HS-27A (cell line): ENCODE data around the gene RSAD2.

Experiments
- DNase-seq: peaks from one replicate; pipeline ENCODE4 v3.0.0-alpha.2; 2012; ENCODE audit warnings: low read depth, missing footprints

Gene RSAD2

GRCh38 chr2:6906165-6906741 lies 28.7 kb downstream of the RSAD2 start:
- DNase-seq = no peak

DNA sequence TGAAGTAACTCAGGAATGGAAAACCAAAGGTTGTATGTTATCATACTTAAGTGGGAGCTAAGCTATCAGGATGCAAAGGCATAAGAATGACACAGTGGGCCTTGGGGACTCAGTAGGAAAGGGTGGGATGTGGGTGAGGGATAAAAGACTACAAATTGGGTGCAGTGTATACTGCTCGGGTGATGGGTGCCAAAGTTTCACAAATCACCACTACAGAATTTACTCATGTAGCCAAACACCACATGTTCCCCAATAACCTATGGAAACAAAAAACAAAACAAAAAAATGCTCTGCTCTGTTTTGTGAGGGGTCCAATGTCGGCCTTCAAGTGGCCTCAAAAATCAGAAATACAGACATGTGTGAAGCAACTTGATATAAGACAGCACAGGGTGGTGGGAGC lies 30.7 kb downstream of the RSAD2 start:
- no peak for DNase-seq

GRCh38 chr2:6909431-6910385 lies 32.1 kb downstream of the RSAD2 start:
- no peak for DNase-seq

DNA sequence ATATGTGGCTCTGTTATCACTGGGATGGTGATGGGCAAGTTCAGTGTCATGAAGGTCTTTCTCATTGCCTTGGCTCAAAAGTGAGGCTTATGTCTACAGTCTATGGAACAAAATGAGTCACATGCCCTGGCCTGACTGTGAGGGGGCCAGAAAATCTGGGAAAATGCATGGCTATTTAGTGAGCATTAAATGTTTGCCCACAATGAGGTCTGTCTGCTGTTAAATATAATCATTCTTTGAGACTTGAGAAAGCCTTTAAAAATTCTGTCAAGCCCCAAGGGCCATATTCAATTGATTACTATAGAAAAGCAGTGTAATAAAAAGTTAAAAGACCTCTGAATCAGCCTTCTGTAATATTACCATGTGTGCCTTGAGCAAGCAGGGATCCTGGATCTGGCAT lies 34.1 kb downstream of the RSAD2 start:
- no peak for DNase-seq

DNA sequence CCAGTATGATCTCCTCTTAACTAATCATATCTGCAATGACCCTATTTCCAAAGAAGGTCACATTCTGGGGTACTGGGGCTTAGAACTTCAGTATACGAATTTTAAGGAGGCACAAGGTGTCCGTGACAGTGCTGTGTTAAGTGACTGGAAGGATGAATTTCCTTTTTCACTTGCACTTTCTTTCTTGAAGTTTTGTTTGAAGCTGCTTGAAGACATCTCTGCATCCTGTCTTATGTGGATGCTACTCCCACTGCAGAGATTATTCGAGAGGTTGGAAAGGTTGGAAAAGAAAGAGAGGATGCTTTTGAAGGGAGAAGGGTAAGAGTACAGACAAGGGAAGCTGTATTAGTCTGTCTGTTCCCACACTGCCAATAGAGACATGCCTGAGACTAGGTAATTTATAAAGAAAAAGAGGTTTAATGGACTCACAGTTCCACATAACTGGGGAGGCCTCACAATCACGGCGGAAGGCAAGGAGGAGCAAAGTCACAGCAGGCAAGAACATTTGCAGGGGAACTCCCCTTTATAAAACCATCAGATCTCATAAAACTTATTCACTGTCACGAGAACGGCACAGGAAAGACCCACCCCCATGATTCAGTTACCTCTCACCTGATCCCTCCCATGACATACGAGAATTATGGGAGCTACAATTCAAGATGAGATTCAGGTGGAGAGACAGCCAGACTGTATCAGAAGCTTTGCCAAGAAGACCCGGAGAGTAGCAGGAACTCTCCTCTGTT lies 36.0 kb downstream of the RSAD2 start:
- no peak for DNase-seq

GRCh38 chr2:6914828-6915227 lies 37.3 kb downstream of the RSAD2 start:
- DNase-seq = no peak

GRCh38 chr2:6915399-6915798 lies 37.8 kb downstream of the RSAD2 start:
- no peak for DNase-seq

GRCh38 chr2:6916224-6916623 lies 38.6 kb downstream of the RSAD2 start:
- no peak for DNase-seq

- no peak for DNase-seq
Observed at GRCh38 chr2:6916736-6917070, 39.1 kb downstream of the RSAD2 start.

DNA sequence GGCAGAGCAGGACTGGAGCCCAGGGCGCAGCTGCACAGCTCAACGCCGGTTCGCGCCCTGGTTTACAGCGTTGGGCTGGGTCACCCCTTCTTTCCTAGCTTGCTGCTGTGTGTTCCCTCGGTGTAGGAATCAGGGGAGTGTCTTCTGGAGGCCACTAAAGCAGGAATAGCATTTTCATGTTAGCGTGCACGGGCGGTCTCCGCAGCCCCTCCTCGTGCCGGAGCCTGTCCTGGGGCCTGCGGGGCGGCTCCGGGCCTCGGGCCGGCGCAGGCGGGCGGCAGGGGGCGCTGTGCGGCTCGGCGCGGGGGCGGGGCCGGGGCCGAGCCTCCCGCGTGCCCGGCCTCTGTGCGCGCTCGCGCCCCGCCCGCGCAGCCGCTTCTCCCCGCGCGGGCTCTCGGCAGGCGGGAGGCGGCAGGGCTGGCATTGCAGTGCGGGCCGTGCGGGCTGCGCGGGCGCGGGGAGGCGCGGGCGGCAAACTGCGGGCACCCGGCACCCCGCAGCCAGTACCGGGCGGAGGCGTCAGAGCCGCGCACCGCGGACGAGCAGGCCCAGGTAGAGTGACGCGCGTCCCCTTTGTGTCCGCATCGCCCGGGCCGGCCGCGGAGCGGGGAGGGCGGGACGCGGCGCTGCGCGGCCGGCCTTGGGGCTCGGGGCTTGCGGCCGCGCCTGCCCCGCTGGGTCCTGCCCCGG lies 39.6 kb downstream of the RSAD2 start, which contains the start of gene RNF144A:
TSS of gene RNF144A (plus strand) at position 342 of the 690 bp plus-strand sequence. CDS start 79,515 bp downstream, outside the sequence.
- DNase-seq = no peak

GRCh38 chr2:6917761-6918421 lies 40.3 kb downstream of the RSAD2 start:
- DNase-seq = no peak

- no peak for DNase-seq
Observed at GRCh38 chr2:6919901-6920742, 42.5 kb downstream of the RSAD2 start.

GRCh38 chr2:6920743-6921064 lies 43.1 kb downstream of the RSAD2 start:
- DNase-seq = no peak

- no peak for DNase-seq
Observed at GRCh38 chr2:6921321-6921922, 43.8 kb downstream of the RSAD2 start.

GRCh38 chr2:6922201-6922656 lies 44.7 kb downstream of the RSAD2 start:
- no peak for DNase-seq

GRCh38 chr2:6923319-6923718 lies 45.7 kb downstream of the RSAD2 start:
- no peak for DNase-seq

- no peak for DNase-seq
Observed at GRCh38 chr2:6924101-6924923, 46.7 kb downstream of the RSAD2 start.

DNA sequence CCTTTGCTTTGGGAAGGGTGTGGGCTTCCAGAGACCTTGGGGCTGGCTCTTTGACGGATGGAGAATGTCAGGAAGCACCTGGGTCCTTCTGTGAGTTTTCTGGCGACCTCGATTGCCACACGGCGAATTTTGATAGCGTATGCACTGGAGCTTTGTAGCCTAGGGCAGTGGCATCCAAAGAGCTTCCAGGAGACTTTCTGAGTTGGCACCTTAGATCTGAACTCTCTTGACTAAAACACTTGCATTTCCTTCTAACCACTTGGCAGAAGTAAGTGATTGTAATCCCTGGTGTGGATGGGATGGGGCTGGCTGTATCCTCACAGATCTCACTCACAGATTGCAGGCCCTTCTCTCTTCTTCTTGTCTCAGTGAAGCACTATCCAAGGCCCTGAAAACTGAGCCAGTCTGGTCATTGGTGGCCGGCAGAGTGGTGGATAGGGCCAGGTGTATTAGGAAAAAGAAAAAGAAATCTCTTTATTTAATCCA lies 47.4 kb downstream of the RSAD2 start:
- DNase-seq = no peak

GRCh38 chr2:6926071-6926732 lies 48.6 kb downstream of the RSAD2 start:
- no peak for DNase-seq
